ENCODE data around the gene AJAP1. TPM values are rescaled to one million over a fixed set of nuclear protein-coding genes. Genes with fewer than 3 reads are reported as not detected.

Gene AJAP1, protein sequence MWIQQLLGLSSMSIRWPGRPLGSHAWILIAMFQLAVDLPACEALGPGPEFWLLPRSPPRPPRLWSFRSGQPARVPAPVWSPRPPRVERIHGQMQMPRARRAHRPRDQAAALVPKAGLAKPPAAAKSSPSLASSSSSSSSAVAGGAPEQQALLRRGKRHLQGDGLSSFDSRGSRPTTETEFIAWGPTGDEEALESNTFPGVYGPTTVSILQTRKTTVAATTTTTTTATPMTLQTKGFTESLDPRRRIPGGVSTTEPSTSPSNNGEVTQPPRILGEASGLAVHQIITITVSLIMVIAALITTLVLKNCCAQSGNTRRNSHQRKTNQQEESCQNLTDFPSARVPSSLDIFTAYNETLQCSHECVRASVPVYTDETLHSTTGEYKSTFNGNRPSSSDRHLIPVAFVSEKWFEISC
- not detected in 2 replicates for total RNA-seq (2021)
- not detected for Bru-seq, nascent RNA
- BruChase-seq, experiment 1, labeled RNA remaining after a 2-hour chase: not detected
- not detected for BruChase-seq, experiment 2, labeled RNA remaining after a 6-hour chase
- long read RNA-seq: 0 reads

DNA sequence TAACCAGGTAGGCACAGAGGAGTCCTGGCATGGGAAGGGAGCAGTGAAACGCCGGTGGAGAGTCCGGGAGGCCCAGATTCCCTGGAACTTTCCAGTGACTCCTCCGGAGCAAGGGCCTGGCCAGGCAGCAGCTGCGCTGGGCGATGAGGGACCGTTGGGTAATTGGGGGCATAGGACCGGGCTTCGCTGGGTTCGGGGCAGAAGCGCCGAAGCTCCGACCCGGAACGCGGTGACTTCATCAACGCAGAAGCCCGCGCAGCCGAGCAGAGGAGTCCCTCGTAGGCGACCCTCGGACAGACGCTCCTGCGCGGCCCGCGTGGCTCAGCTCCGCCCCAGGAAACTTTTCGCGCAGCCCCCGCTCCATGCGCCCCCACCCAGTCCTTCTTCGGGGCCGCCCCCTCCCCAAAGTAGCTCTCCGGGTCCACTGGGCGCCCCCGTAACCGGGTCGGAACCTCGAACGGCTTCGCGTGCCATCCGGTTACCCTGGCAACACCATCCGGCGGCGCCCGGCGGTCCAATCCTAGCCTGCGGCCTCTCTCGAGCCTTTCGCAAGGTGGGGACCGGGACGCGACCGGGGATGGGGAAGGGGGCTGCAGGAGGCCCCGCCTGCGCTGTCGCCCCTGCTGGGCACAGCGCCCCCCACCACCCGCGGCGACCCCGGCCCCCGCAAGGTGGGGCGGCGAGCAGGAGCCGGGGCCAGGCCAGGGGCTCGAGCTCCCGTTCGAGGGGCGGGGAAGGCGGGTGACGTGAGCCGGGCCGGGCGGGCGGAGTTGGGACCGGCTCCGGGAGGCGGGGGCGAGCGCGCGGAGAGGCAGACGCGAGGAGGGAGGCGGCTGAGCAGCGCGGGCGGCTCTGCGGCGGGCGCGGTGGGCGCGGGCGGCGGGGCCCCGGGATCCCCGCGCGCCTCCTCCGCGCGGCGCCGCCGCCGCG is at the start of gene AJAP1:
Gene AJAP1 (plus strand): TSS at position 814 of the 930 bp plus-strand sequence. CDS start 817 bp downstream, outside the sequence.
- H3K4me2 ChIP-seq: no peak within 1 kb of the TSS
- intact Hi-C loops (cut with micrococcal nuclease; ENCODE audit: unreplicated experiment): no loop called here
- no peaks in the 10 kb centered on the region for H3K9me2 ChIP-seq (ENCODE audit: insufficient read depth)
- no peaks in the 10 kb centered on the region for H3K79me2 ChIP-seq (ENCODE audit: low read depth)
- H3K4me1 ChIP-seq (replicated peaks; ENCODE audit: insufficient read depth): no peaks in the 10 kb centered on the region
- TF ChIP-seq CTCF (conservative IDR thresholded peaks at IDR 0.05): no peak
- TF ChIP-seq EZH2 (IDR thresholded peaks at IDR 0.05; ENCODE audit: low read depth): no peak
- no peak within 1 kb of the TSS for H2AFZ ChIP-seq
- H3K27me3 ChIP-seq (ENCODE audit: insufficient read depth, low read depth): no peaks in the 10 kb centered on the region
- no peak within 1 kb of the TSS for H3K4me3 ChIP-seq
- BruUV-seq (replicated peaks): no TSS peak
- CTCF ChIA-PET: no interaction called here
- no peaks in the 10 kb centered on the region for H4K20me1 ChIP-seq (ENCODE audit: insufficient read depth)
- no peak within 1 kb of the TSS for H3K27ac ChIP-seq
- H3K9me3 ChIP-seq (ENCODE audit: insufficient read depth, low read depth): no peaks in the 10 kb centered on the region
- no peaks in the 10 kb centered on the region for H3K36me3 ChIP-seq (ENCODE audit: low read depth)
- no peaks in the 10 kb centered on the region for H3F3A ChIP-seq (ENCODE audit: insufficient read depth, low read depth)
- POLR2A ChIA-PET (ENCODE audit: unreplicated experiment): no interaction called here
- no peak for DNase-seq

DNA sequence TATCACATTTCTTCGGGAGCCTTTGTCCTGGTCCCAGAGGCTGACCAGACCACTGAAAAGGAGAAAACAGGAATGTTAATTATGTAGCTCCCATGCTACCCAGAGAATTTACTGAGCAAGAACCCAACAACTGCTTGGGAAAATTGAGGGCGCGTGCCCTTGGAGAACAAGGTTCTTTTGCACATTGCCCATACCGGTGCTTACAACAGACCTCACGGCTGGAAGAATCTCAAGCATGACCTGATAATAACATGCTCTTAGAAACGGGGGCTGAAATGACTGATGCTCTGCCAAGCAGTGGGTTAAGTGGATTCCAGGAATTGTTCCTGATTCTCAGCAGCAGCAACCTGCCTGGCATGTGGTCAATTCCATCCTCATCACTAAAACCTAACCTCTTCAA is 49.3 kb upstream of the AJAP1 start:
- Histone ChIP-seq H4K20me1 (ENCODE audit: insufficient read depth) (no peaks in the 10 kb centered on the region), H3K4me2 (no peak overlapping the region), H3K27ac (no peak overlapping the region), H3K4me3 (no peak overlapping the region), H3K27me3 (ENCODE audit: insufficient read depth, low read depth) (peaks cover 37% of the 10 kb centered on the region), H3K36me3 (ENCODE audit: low read depth) (no peaks in the 10 kb centered on the region), H3K79me2 (ENCODE audit: low read depth) (no peaks in the 10 kb centered on the region), H3K9me3 (ENCODE audit: insufficient read depth, low read depth) (no peaks in the 10 kb centered on the region), H3K4me1 (replicated peaks; ENCODE audit: insufficient read depth) (no peaks in the 10 kb centered on the region), H3K9me2 (ENCODE audit: insufficient read depth) (no peaks in the 10 kb centered on the region), H2AFZ (no peak overlapping the region), H3F3A (ENCODE audit: insufficient read depth, low read depth) (no peaks in the 10 kb centered on the region)
- CTCF ChIA-PET: no interaction called here
- BruUV-seq (replicated peaks): no TSS peak
- intact Hi-C loops (cut with micrococcal nuclease; ENCODE audit: unreplicated experiment): no loop called here
- no peak for TF ChIP-seq EZH2 (IDR thresholded peaks at IDR 0.05; ENCODE audit: low read depth)
- TF ChIP-seq CTCF (conservative IDR thresholded peaks at IDR 0.05): no peak
- POLR2A ChIA-PET (ENCODE audit: unreplicated experiment): no interaction called here
- no peak for DNase-seq

DNA sequence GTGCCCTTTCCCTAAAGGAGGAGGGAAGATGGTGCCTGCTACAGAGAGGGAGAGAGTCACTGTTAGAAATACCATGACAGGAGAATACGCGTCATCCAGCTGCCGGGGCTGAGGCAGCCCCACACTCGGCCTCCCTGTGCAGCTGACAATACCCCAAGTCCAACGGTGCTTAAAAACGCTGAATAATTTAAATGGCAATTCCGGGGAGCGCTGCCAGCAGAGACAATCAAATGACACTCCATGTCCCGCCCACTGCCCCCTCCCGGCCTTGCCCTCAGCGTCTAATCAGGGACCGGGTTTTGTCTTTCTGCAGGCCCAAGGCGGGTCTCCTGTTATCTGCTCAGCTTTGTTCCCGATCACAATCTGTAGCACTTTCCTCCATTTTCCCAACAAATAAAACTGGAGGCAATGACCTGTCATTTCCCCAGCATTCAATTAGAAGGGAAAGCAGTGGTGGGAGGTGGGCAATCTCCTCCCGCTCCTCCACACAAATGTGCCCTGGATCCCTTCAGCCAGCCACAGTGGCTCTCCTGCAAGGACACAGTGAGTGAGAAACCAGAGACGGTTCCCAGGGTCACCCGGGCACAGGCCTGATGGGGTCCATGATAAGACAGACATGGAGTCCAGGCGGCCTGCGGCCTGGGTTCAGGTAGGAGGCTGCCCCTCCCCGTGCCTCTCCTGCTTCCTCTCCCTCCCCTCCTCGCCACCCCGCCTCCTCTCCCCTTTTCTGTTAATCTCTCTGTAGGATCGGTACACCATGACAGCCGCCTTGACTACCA is 42.7 kb upstream of the AJAP1 start:
- ChIA-PET CTCF (no interaction called here), POLR2A (ENCODE audit: unreplicated experiment) (no interaction called here)
- no peak overlapping the region for H3K4me3 ChIP-seq
- H3K4me2 ChIP-seq: no peak overlapping the region
- TF ChIP-seq EZH2 (IDR thresholded peaks at IDR 0.05; ENCODE audit: low read depth) (no peak), CTCF (conservative IDR thresholded peaks at IDR 0.05) (no peak)
- H3K27ac ChIP-seq: no peak overlapping the region
- H2AFZ ChIP-seq: no peak overlapping the region
- DNase-seq: no peak
- H4K20me1 ChIP-seq (ENCODE audit: insufficient read depth): no peaks in the 10 kb centered on the region
- H3K27me3 ChIP-seq (ENCODE audit: insufficient read depth, low read depth): peaks cover 47% of the 10 kb centered on the region
- no peaks in the 10 kb centered on the region for H3K9me2 ChIP-seq (ENCODE audit: insufficient read depth)
- H3K9me3 ChIP-seq (ENCODE audit: insufficient read depth, low read depth): no peaks in the 10 kb centered on the region
- no TSS peak for BruUV-seq (replicated peaks)
- H3K79me2 ChIP-seq (ENCODE audit: low read depth): no peaks in the 10 kb centered on the region
- H3K36me3 ChIP-seq (ENCODE audit: low read depth): no peaks in the 10 kb centered on the region
- H3K4me1 ChIP-seq (replicated peaks; ENCODE audit: insufficient read depth): no peaks in the 10 kb centered on the region
- intact Hi-C loops (cut with micrococcal nuclease; ENCODE audit: unreplicated experiment): no loop called here
- H3F3A ChIP-seq (ENCODE audit: insufficient read depth, low read depth): no peaks in the 10 kb centered on the region
